Erythroblast (primary cell): Measurements from ENCODE around the gene C9orf152.

Source experiments
- GATA1 ChIP-seq: IDR thresholded peaks from 2 replicates; pipeline ENCODE4 v1.6.1; 2011; ENCODE audit warnings: low read depth, mild to moderate bottlenecking, control low read depth, low read length, moderate library complexity
- POLR2A ChIP-seq: IDR thresholded peaks from 2 replicates; pipeline ENCODE4 v1.6.1; 2011; ENCODE audit warnings: mild to moderate bottlenecking, low read length

DNA sequence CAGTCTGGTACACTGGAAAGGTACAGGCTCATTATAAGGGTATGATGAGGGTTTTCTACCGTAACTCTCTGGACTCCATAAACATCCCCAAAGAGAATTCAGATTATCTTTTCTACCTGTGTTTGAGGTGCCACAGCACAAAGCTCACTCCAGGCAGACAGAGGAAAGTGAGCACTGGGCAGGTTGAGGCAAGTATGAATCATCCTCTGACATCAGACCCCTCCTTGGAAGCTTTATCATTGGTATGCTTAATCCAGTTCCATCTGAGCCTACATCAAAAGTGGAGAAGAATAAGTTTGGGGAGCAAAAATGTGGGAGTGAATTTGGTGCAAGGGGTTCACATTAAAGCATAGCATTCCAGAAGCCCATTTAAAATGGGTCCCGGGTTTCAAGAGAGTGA, 21.7 kb downstream of the C9orf152 start:
- TF ChIP-seq POLR2A (no peak), GATA1 (no peak)
